A673 (cell line): ENCODE results near the gene ADK. TPM values are rescaled to one million over a fixed set of nuclear protein-coding genes. Genes with fewer than 3 reads are reported as not detected.

Experiments
- BruUV-seq: library from RNA; stranded (reverse); fragments of 400-500 nt; replicated peaks from 2 replicates; lab custom pipeline; 2021; lab: Mats Ljungman, UMichigan
- CTCF ChIA-PET: fragments of 300-600 bp; sonication (Branson Sonifier 250); formaldehyde crosslinking; loops from one replicate; lab custom pipeline; 2022; ENCODE audit warnings: antibody characterized with exemption; lab: Charles Lee
- POLR2A ChIA-PET: fragments of 300-600 bp; sonication (Branson Sonifier 250); formaldehyde crosslinking; loops from one replicate; lab custom pipeline; 2022; ENCODE audit warnings: antibody characterized with exemption; ENCODE audit not compliant: low non-redundant PET; lab: Charles Lee
- DNase-seq: peaks from one replicate; pipeline ENCODE4 v3.0.0-alpha.2; 2015; ENCODE audit warnings: low spot score
- H3K27ac ChIP-seq: fragments of 200-600 bp; sonication (generic); 2 replicates; pipeline ENCODE4 v1.5.1; 2016; ENCODE audit warnings: mixed run types, low read depth, mild to moderate bottlenecking, mixed read lengths, antibody characterized with exemption, low read length; ENCODE audit not compliant: poor library complexity, severe bottlenecking
- H3K27me3 ChIP-seq: fragments of 200-600 bp; sonication (generic); replicated peaks from 2 replicates; pipeline ENCODE4 v1.6.1; 2017; ENCODE audit warnings: mixed run types, low read depth, mild to moderate bottlenecking, mixed read lengths, antibody characterized with exemption, low read length; ENCODE audit not compliant: insufficient read depth, poor library complexity
- H3K36me3 ChIP-seq: fragments of 200-600 bp; sonication (generic); 2 replicates; pipeline ENCODE4 v1.6.1; 2016; ENCODE audit warnings: mixed run types, mild to moderate bottlenecking, mixed read lengths, antibody characterized with exemption, low read length; ENCODE audit not compliant: insufficient read depth, poor library complexity, severe bottlenecking
- H3K4me1 ChIP-seq: fragments of 200-600 bp; sonication (generic); 2 replicates; pipeline ENCODE4 v1.6.1; 2017; ENCODE audit warnings: mixed run types, mild to moderate bottlenecking, mixed read lengths, antibody characterized with exemption, low read length; ENCODE audit not compliant: insufficient read depth, poor library complexity, severe bottlenecking
- H3K4me3 ChIP-seq: fragments of 200-600 bp; sonication (generic); 2 replicates; pipeline ENCODE4 v1.5.1; 2016; ENCODE audit warnings: low read depth, mixed run types, mild to moderate bottlenecking, mixed read lengths, low read length; ENCODE audit not compliant: poor library complexity, severe bottlenecking
- H3K9me3 ChIP-seq: fragments of 200-600 bp; sonication (generic); 2 replicates; pipeline ENCODE4 v1.6.1; 2016; ENCODE audit warnings: mixed run types, low read depth, mild to moderate bottlenecking, mixed read lengths, antibody characterized with exemption, low read length; ENCODE audit not compliant: poor library complexity, severe bottlenecking
- CTCF ChIP-seq: fragments of 300-800, 200-600 bp; sonication (generic); conservative IDR thresholded peaks from 2 replicates; pipeline ENCODE4 v1.5.1; 2017; ENCODE audit warnings: low read depth, mild to moderate bottlenecking, antibody characterized with exemption, low read length, moderate library complexity, mixed read lengths
- EZH2 ChIP-seq: fragments of 200-600 bp; sonication (generic); IDR thresholded peaks from 2 replicates; pipeline ENCODE4 v1.6.1; 2017; ENCODE audit warnings: borderline replicate concordance, low read depth, mild to moderate bottlenecking, mixed read lengths, antibody characterized with exemption, low read length; ENCODE audit not compliant: poor library complexity, severe bottlenecking
- intact Hi-C: fragments of 100-400 bp; cut with micrococcal nuclease; formaldehyde crosslinking; loops from one replicate; pipeline ENCODE4 v1.10.0; 2022; ENCODE audit not compliant: unreplicated experiment
- total RNA-seq: library from RNA; stranded (reverse); gene quantifications from 2 replicates; pipeline ENCODE4 v1.2.3, GENCODE V29; 2021

The ADK gene
- total RNA-seq, 1 experiment from 2014 or later = 49.0 TPM

GRCh38 chr10:74433595-74433956, 282.6 kb downstream of the ADK start:
- ChIA-PET CTCF (no interaction called here), POLR2A (no interaction called here)
- no peak for DNase-seq
- Histone ChIP-seq H3K4me3 (no peak overlapping the region), H3K36me3 (no peaks in the 10 kb centered on the region), H3K27ac (no peak overlapping the region), H3K4me1 (peaks cover 29% of the 10 kb centered on the region), H3K9me3 (no peaks in the 10 kb centered on the region), H3K27me3 (no peaks in the 10 kb centered on the region)
- BruUV-seq = no TSS peak
- TF ChIP-seq EZH2 = no peak
- TF ChIP-seq CTCF = no peak
- intact Hi-C loops = no loop called here

- TF ChIP-seq CTCF = no peak
- TF ChIP-seq EZH2 = no peak
- POLR2A ChIA-PET = no interaction called here
- no peak for DNase-seq
- no peak overlapping the region for H3K27ac ChIP-seq
- no peaks in the 10 kb centered on the region for H3K36me3 ChIP-seq
- H3K4me3 ChIP-seq = no peak overlapping the region
- CTCF ChIA-PET = no interaction called here
- intact Hi-C loops = no loop called here
- BruUV-seq = no TSS peak
- no peaks in the 10 kb centered on the region for H3K27me3 ChIP-seq
- peaks cover 33% of the 10 kb centered on the region for H3K4me1 ChIP-seq
- H3K9me3 ChIP-seq = no peaks in the 10 kb centered on the region
Measured at GRCh38 chr10:74433993-74434392, 283.0 kb downstream of the ADK start.

- no peak for TF ChIP-seq CTCF
- TF ChIP-seq EZH2 = no peak
Measured at GRCh38 chr10:74434547-74434946, 283.5 kb downstream of the ADK start.

More at GRCh38 chr10:74434547-74434946, 283.5 kb downstream of the ADK start:
- Histone ChIP-seq H3K27ac (no peak overlapping the region), H3K27me3 (no peaks in the 10 kb centered on the region), H3K9me3 (no peaks in the 10 kb centered on the region), H3K4me3 (no peak overlapping the region), H3K4me1 (peaks cover 37% of the 10 kb centered on the region), H3K36me3 (no peaks in the 10 kb centered on the region)
- POLR2A ChIA-PET = no interaction called here
- BruUV-seq = no TSS peak
- intact Hi-C loops = no loop called here
- no peak for DNase-seq
- CTCF ChIA-PET = no interaction called here
